Liver (tissue), 9 donors: ENCODE measurements around the gene FMN2. TPM values are rescaled to one million over a fixed set of nuclear protein-coding genes. Genes with fewer than 3 reads are reported as not detected.

ENCODE experiments used
- DNase-seq: peaks from one replicate; pipeline ENCODE4 v3.0.0-alpha.2; 2017; ENCODE audit warnings: low spot score
- H3K27ac ChIP-seq, 2 donors: one replicate each; pipeline ENCODE4 v1.7.0; 2013; ENCODE audit warnings: inconsistent platforms in 2 of 2, low read length in 2 of 2, control low read depth in 1 of 2, low read depth in 1 of 2, mild to moderate bottlenecking in 1 of 2
- H3K27me3 ChIP-seq, 4 donors: one replicate each; pipeline versions ENCODE4 v1.6.1 to v1.7.0; 2013; ENCODE audit warnings: low read length in 3 of 4, inconsistent platforms in 1 of 4, mild to moderate bottlenecking in 1 of 4, moderate library complexity in 1 of 4; ENCODE audit not compliant: control insufficient read depth in 4 of 4, insufficient read depth in 4 of 4
- H3K36me3 ChIP-seq, 4 donors: one replicate each; pipeline versions ENCODE4 v1.6.1 to v1.7.0; 2013; ENCODE audit warnings: low read length in 3 of 4, mild to moderate bottlenecking in 3 of 4, low read depth in 1 of 4, moderate library complexity in 1 of 4; ENCODE audit not compliant: control insufficient read depth in 4 of 4, insufficient read depth in 3 of 4
- H3K4me1 ChIP-seq, 4 donors: one replicate each; pipeline versions ENCODE4 v1.6.1 to v1.7.0; 2013; ENCODE audit warnings: low read length in 3 of 4, mild to moderate bottlenecking in 3 of 4, moderate library complexity in 1 of 4; ENCODE audit not compliant: control insufficient read depth in 4 of 4, insufficient read depth in 4 of 4
- H3K4me3 ChIP-seq, 3 donors: one replicate each; pipeline versions ENCODE4 v1.6.1 to v1.7.0; 2013; ENCODE audit warnings: low read length in 3 of 3, control low read depth in 1 of 3, low read depth in 1 of 3, mild to moderate bottlenecking in 1 of 3
- H3K9ac ChIP-seq, 2 donors: one replicate each; pipeline ENCODE4 v1.7.0; 2013; ENCODE audit warnings: low read length in 2 of 2, mild to moderate bottlenecking in 2 of 2, moderate library complexity in 2 of 2, control low read depth in 1 of 2, low read depth in 1 of 2
- H3K9me3 ChIP-seq, 4 donors: one replicate each; pipeline versions ENCODE4 v1.6.1 to v1.7.0; 2013; ENCODE audit warnings: low read length in 3 of 4; ENCODE audit not compliant: control insufficient read depth in 4 of 4
- ATF3 ChIP-seq: IDR thresholded peaks from 2 replicates; pipeline ENCODE4 v1.6.1; 2016; ENCODE audit warnings: antibody characterized with exemption
- CTCF ChIP-seq: fragments of 150-350 bp; IDR thresholded peaks from 2 replicates; pipeline ENCODE4 v1.5.1; 2017; ENCODE audit warnings: improper control_type of control experiment, low read depth, low read length; ENCODE audit not compliant: missing input control
- EGR1 ChIP-seq, 2 donors: IDR thresholded peaks; 2 replicates each; pipeline ENCODE4 v1.6.1; 2016 to 2018; ENCODE audit warnings: antibody characterized with exemption in 2 of 2, low read depth in 2 of 2
- FOXA1 ChIP-seq: IDR thresholded peaks from 2 replicates; pipeline ENCODE4 v1.6.1; 2016; ENCODE audit warnings: antibody characterized with exemption
- FOXA2 ChIP-seq: IDR thresholded peaks from 2 replicates; pipeline ENCODE4 v1.6.1; 2016; ENCODE audit warnings: antibody characterized with exemption
- GABPA ChIP-seq, 2 donors: IDR thresholded peaks in 1 of 2; conservative IDR thresholded peaks in 1 of 2; 2 replicates each; pipeline ENCODE4 v1.6.1; 2016; ENCODE audit warnings: antibody characterized with exemption in 2 of 2, mild to moderate bottlenecking in 1 of 2, moderate library complexity in 1 of 2
- HNF4A ChIP-seq, 2 donors: conservative IDR thresholded peaks; 2 replicates each; pipeline ENCODE4 v1.6.1; 2016; ENCODE audit warnings: antibody characterized with exemption in 2 of 2, mild to moderate bottlenecking in 2 of 2
- HNF4G ChIP-seq: IDR thresholded peaks from 2 replicates; pipeline ENCODE4 v1.6.1; 2016; ENCODE audit warnings: antibody characterized with exemption
- JUND ChIP-seq, 2 donors: IDR thresholded peaks; 2 replicates each; pipeline ENCODE4 v1.6.1; 2016; ENCODE audit warnings: antibody characterized with exemption in 2 of 2
- MAX ChIP-seq: IDR thresholded peaks from 2 replicates; pipeline ENCODE4 v1.6.1; 2016; ENCODE audit warnings: antibody characterized with exemption
- NR2F2 ChIP-seq: IDR thresholded peaks from 2 replicates; pipeline ENCODE4 v1.6.1; 2016; ENCODE audit warnings: antibody characterized with exemption
- SP1 ChIP-seq: IDR thresholded peaks from 2 replicates; pipeline ENCODE4 v1.6.1; 2018; ENCODE audit warnings: antibody characterized with exemption, mild to moderate bottlenecking
- TAF1 ChIP-seq: conservative IDR thresholded peaks from 2 replicates; pipeline ENCODE4 v1.6.1; 2016; ENCODE audit warnings: antibody characterized with exemption, mild to moderate bottlenecking
- YY1 ChIP-seq: IDR thresholded peaks from 2 replicates; pipeline ENCODE4 v1.6.1; 2016; ENCODE audit warnings: antibody characterized with exemption, mild to moderate bottlenecking
- ZBTB33 ChIP-seq: IDR thresholded peaks from 2 replicates; pipeline ENCODE4 v1.6.1; 2016; ENCODE audit warnings: antibody characterized with exemption
- WGBS: extraction: QIAGEN DNeasy Blood & Tissue Kit; methylation state at CpG from one replicate; pipeline ENCODE4 v1.1.7; 2013; 5-methylcytosine and 5-hydroxymethylcytosine counted together
- polyA plus RNA-seq, 2 donors: library from polyadenylated mRNA; stranded (reverse) in 1 of 2; unstranded in 1 of 2; fragments of 200-250 nt in 1 of 2; fragments of >200 nt in 1 of 2; fragmentation: Nextera tagmentation in 1 of 2; extraction: Ambion mirVana in 1 of 2; gene quantifications; one replicate each; pipeline versions ENCODE4 v1.2.1 to v1.2.3, GENCODE V29; 2013 to 2015
- total RNA-seq, 2 donors: library from RNA; depleted of rRNA; stranded (reverse); fragments of >200 nt; gene quantifications; one replicate each; pipeline ENCODE4 v1.2.3, GENCODE V29; 2014
- donor health status: healthy.
- donor health status: healthy.
- donor health status: healthy.
- donor health status: healthy.
- donor health status: healthy.

The FMN2 gene
- total and polyA plus RNA-seq, 4 donors: 0.17 TPM; not detected in 3

- no peaks in the 10 kb centered on the region for H3K4me1 ChIP-seq
- TF ChIP-seq ATF3 (no peak), YY1 (no peak), FOXA1 (no peak), JUND (IDR thresholded peaks at IDR 0.05) (no peak)
- no peaks in the 10 kb centered on the region for H3K9me3 ChIP-seq
- no peaks in the 10 kb centered on the region for H3K36me3 ChIP-seq
- H3K27me3 ChIP-seq: peaks cover 0 to 4% (median under 1%) of the 10 kb centered on the region in 4 donors
- WGBS: 71% methylated on average over 2 of the region's 2 CpGs
- no peak for DNase-seq
- H3K27ac ChIP-seq: no peak overlapping the region
- H3K4me3 ChIP-seq: no peak overlapping the region
- no peak overlapping the region for H3K9ac ChIP-seq
These were observed 13.0 kb downstream of the FMN2 start for GRCh38 chr1:240104672-240105071.

- H3K9ac ChIP-seq: no peak overlapping the region
- peaks cover 0 to 4% (median 1%) of the 10 kb centered on the region in 4 donors for H3K27me3 ChIP-seq
- H3K9me3 ChIP-seq: no peaks in the 10 kb centered on the region
- H3K36me3 ChIP-seq: no peaks in the 10 kb centered on the region
- no peak overlapping the region for H3K4me3 ChIP-seq
- no peak overlapping the region for H3K27ac ChIP-seq
- no peaks in the 10 kb centered on the region for H3K4me1 ChIP-seq
- no peak for DNase-seq
- TF ChIP-seq TAF1 (no peak), FOXA2 (no peak), HNF4G (no peak), ZBTB33 (no peak), SP1 (no peak), MAX (no peak), HNF4A (conservative IDR thresholded peaks at IDR 0.05) (no peak), EGR1 (IDR thresholded peaks at IDR 0.05; ENCODE audit: low read depth in 2 of 2) (no peak), GABPA (IDR thresholded peaks at IDR 0.05 in 1 of 2, conservative IDR thresholded peaks at IDR 0.05 in 1 of 2) (no peak), FOXA1 (no peak), ATF3 (no peak), NR2F2 (no peak), YY1 (no peak), CTCF (no peak)
- 73% methylated on average over 3 of the region's 3 CpGs for WGBS
These were observed 15.5 kb downstream of the FMN2 start for GRCh38 chr1:240107058-240107684.
